Neural cell (in vitro differentiated cells): ENCODE results near the gene MEIS1. TPM values are rescaled to one million over a fixed set of nuclear protein-coding genes. Genes with fewer than 3 reads are reported as not detected.

ENCODE experiments used
- H2AFZ ChIP-seq: fragments of 200-600, 300-800 bp; sonication (generic), shearing (Covaris generic); 2 replicates; pipeline ENCODE4 v1.6.0; 2014; ENCODE audit warnings: low read depth, mild to moderate bottlenecking, antibody characterized with exemption, low read length, moderate library complexity
- H3F3A ChIP-seq: fragments of 200-600 bp; shearing (Covaris generic); 2 replicates; pipeline ENCODE4 v1.6.1; 2016; ENCODE audit warnings: mild to moderate bottlenecking, moderate library complexity, mixed read lengths, antibody characterized with exemption, low read length; ENCODE audit not compliant: insufficient read depth, poor library complexity, severe bottlenecking
- H3K27ac ChIP-seq: fragments of 200-600, 300-800 bp; sonication (generic), shearing (Covaris generic); 2 replicates; pipeline ENCODE4 v1.5.1; 2014; ENCODE audit warnings: mild to moderate bottlenecking, low read length, moderate library complexity
- H3K27me3 ChIP-seq: fragments of 300-800, 200-600 bp; sonication (generic), shearing (Covaris generic); 2 replicates; pipeline ENCODE4 v1.6.0; 2014; ENCODE audit warnings: mild to moderate bottlenecking, low read depth, low read length, moderate library complexity; ENCODE audit not compliant: insufficient read depth
- H3K36me3 ChIP-seq: fragments of 300-800, 200-600 bp; sonication (generic), shearing (Covaris generic); 2 replicates; pipeline ENCODE4 v1.5.1; 2014; ENCODE audit warnings: mild to moderate bottlenecking, antibody characterized with exemption, low read length, moderate library complexity; ENCODE audit not compliant: insufficient read depth
- H3K4me2 ChIP-seq: fragments of 300-800, 200-600 bp; sonication (generic), shearing (Covaris generic); 2 replicates; pipeline ENCODE4 v1.6.0; 2014; ENCODE audit warnings: mild to moderate bottlenecking, low read length
- H3K4me3 ChIP-seq: fragments of 300-800, 200-600 bp; sonication (generic), shearing (Covaris generic); 2 replicates; pipeline ENCODE4 v1.5.1; 2014; ENCODE audit warnings: mild to moderate bottlenecking, low read length, moderate library complexity
- H3K79me2 ChIP-seq: fragments of 200-600 bp; shearing (Covaris generic); replicated peaks from 2 replicates; pipeline ENCODE4 v1.6.0; 2014; ENCODE audit warnings: mild to moderate bottlenecking, low read length, moderate library complexity; ENCODE audit not compliant: insufficient read depth
- H3K9ac ChIP-seq: fragments of 300-800, 200-600 bp; sonication (generic), shearing (Covaris generic); 2 replicates; pipeline ENCODE4 v1.6.1; 2016; ENCODE audit warnings: mild to moderate bottlenecking, low read length, mixed read lengths
- H3K9me2 ChIP-seq: fragments of 200-600 bp; shearing (Covaris generic); 2 replicates; pipeline ENCODE4 v1.6.1; 2016; ENCODE audit warnings: mild to moderate bottlenecking, low read length, mixed read lengths; ENCODE audit not compliant: insufficient read depth
- H3K9me3 ChIP-seq: fragments of 200-600, 300-800 bp; sonication (generic), shearing (Covaris generic); 2 replicates; pipeline ENCODE4 v1.6.1; 2016; ENCODE audit warnings: mild to moderate bottlenecking, mixed run types, low read length, moderate library complexity, mixed read lengths
- H4K20me1 ChIP-seq: fragments of 200-600 bp; shearing (Covaris generic); 2 replicates; pipeline ENCODE4 v1.6.1; 2016; ENCODE audit warnings: mild to moderate bottlenecking, mixed run types; ENCODE audit not compliant: insufficient read depth
- EP300 ChIP-seq: fragments of 450-650 bp; conservative IDR thresholded peaks from 2 replicates; pipeline ENCODE4 v1.6.1; 2014; ENCODE audit warnings: antibody characterized with exemption, mild to moderate bottlenecking, moderate library complexity; ENCODE audit not compliant: poor library complexity, severe bottlenecking
- EZH2 ChIP-seq: fragments of 200-600, 300-800 bp; shearing (Covaris generic), sonication (generic); IDR thresholded peaks from 2 replicates; pipeline ENCODE4 v1.6.1; 2014; ENCODE audit warnings: antibody characterized with exemption, low read length, borderline replicate concordance, mild to moderate bottlenecking; ENCODE audit not compliant: insufficient read depth, poor library complexity, severe bottlenecking
- MXI1 ChIP-seq: fragments of 450-650 bp; conservative IDR thresholded peaks from 2 replicates; pipeline ENCODE4 v1.6.1; 2014; ENCODE audit warnings: antibody characterized with exemption, mild to moderate bottlenecking; ENCODE audit not compliant: poor library complexity, severe bottlenecking
- POLR2AphosphoS5 ChIP-seq: IDR thresholded peaks from 2 replicates; pipeline ENCODE4 v1.6.1; 2012
- RAD21 ChIP-seq: fragments of 450-650 bp; conservative IDR thresholded peaks from 2 replicates; pipeline ENCODE4 v1.6.1; 2014; ENCODE audit warnings: antibody characterized with exemption, mild to moderate bottlenecking, moderate library complexity
- REST ChIP-seq: IDR thresholded peaks from 2 replicates; pipeline ENCODE4 v1.6.1; 2012; ENCODE audit warnings: borderline replicate concordance
- SMC3 ChIP-seq: fragments of 450-650 bp; conservative IDR thresholded peaks from 2 replicates; pipeline ENCODE4 v1.6.1; 2014; ENCODE audit warnings: antibody characterized with exemption, mild to moderate bottlenecking, moderate library complexity; ENCODE audit not compliant: poor library complexity
- TAF1 ChIP-seq: IDR thresholded peaks from 2 replicates; pipeline ENCODE4 v1.6.1; 2012; ENCODE audit warnings: low read depth
- polyA plus RNA-seq: library from polyadenylated mRNA; depleted of rRNA; stranded (reverse); fragments of >200 nt; gene quantifications from 2 replicates; pipeline ENCODE4 v1.2.3, GENCODE V29; 2014
- TF ChIP-seq, protein P1 (sequence below): fragments of 450-650 bp; IDR thresholded peaks from 2 replicates; pipeline ENCODE4 v1.5.1; 2014; ENCODE audit warnings: antibody characterized with exemption, mild to moderate bottlenecking, moderate library complexity; ENCODE audit not compliant: poor library complexity, severe bottlenecking

The MEIS1 gene
- polyA plus RNA-seq, 1 donor from 2014 or later: 46.5 TPM

DNA sequence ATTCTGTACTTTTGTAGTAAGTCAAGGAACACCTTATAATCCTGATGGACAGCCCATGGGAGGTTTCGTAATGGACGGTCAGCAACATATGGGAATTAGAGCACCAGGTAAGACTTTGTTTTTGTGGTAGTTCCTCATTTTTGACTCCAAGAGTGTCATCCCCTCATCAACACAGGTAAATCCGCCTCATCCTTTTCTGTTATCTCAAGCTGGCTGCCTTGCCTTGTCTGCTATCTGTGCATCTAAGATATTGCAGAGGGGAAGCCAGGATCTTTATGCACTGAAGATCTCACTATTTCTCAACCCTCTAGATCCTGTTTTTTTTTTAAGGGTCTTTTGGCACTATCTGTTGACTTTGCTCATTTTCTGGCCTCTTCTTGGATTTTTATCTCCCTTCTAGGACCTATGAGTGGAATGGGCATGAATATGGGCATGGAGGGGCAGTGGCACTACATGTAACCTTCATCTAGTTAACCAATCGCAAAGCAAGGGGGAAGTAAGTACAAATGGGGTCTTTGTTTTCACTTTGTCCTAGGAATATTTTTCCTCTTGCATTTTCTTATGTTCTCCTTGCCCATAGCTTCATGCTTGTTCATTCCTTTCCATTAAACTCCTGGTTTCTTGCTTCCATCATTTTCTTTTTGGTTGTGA lies 133.8 kb downstream of the MEIS1 start:
- no peak for TF ChIP-seq MXI1
- TF ChIP-seq REST: no peak
- TF ChIP-seq, protein P1, sequence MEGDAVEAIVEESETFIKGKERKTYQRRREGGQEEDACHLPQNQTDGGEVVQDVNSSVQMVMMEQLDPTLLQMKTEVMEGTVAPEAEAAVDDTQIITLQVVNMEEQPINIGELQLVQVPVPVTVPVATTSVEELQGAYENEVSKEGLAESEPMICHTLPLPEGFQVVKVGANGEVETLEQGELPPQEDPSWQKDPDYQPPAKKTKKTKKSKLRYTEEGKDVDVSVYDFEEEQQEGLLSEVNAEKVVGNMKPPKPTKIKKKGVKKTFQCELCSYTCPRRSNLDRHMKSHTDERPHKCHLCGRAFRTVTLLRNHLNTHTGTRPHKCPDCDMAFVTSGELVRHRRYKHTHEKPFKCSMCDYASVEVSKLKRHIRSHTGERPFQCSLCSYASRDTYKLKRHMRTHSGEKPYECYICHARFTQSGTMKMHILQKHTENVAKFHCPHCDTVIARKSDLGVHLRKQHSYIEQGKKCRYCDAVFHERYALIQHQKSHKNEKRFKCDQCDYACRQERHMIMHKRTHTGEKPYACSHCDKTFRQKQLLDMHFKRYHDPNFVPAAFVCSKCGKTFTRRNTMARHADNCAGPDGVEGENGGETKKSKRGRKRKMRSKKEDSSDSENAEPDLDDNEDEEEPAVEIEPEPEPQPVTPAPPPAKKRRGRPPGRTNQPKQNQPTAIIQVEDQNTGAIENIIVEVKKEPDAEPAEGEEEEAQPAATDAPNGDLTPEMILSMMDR: no peak
- no peak for TF ChIP-seq TAF1
- no peak for TF ChIP-seq RAD21
- TF ChIP-seq POLR2AphosphoS5: no peak
- no peak for TF ChIP-seq EZH2
- TF ChIP-seq EP300: no peak
- TF ChIP-seq SMC3: no peak
- no peak overlapping the region for H2AFZ ChIP-seq
- H3K9me3 ChIP-seq: no peaks in the 10 kb centered on the region
- H3F3A ChIP-seq: peaks cover 15% of the 10 kb centered on the region
- H3K36me3 ChIP-seq: no peaks in the 10 kb centered on the region
- peak overlapping the region; percentile 40 for H3K9ac ChIP-seq
- no peaks in the 10 kb centered on the region for H3K27me3 ChIP-seq
- peak overlapping the region; percentile 88 for H3K27ac ChIP-seq
- H4K20me1 ChIP-seq: no peaks in the 10 kb centered on the region
- H3K79me2 ChIP-seq: no peaks in the 10 kb centered on the region
- H3K4me3 ChIP-seq: peak overlapping the region; percentile 54
- H3K9me2 ChIP-seq: no peaks in the 10 kb centered on the region
- H3K4me2 ChIP-seq: peak overlapping the region; percentile 78

DNA sequence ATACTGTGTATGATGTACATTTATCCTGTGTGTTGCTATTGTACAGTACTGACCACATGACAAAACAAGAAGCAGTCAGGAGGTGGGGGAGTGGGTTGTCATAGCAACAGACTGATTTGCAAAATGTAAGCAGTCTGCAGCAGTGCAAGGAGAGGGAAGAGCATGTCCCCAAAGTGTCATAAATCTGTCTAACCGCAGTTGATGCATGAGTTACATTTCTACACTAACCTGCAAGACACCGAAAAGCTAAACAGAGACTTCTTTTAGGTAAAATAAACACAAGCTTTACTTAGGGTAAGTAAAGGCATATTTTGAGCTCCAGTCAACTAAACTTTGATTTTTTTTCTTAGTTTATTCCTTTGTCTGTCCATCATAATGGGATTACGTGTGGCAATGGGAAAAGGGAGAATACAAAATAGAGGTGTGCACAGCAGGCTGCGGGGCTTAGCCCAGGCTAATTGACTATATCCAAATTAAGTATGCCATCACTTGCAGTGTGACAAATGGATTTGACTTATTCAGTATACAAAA lies 134.5 kb downstream of the MEIS1 start:
- H3K9ac ChIP-seq: peak overlapping the region; percentile 48
- H3K4me3 ChIP-seq: peak overlapping the region; percentile 54
- no peaks in the 10 kb centered on the region for H3K9me2 ChIP-seq
- peak; percentile 25 for TF ChIP-seq SMC3
- TF ChIP-seq MXI1: peak; percentile 56
- no peak for TF ChIP-seq REST
- peak; percentile 92 for TF ChIP-seq EP300
- no peak for TF ChIP-seq TAF1
- peak; percentile 72 for TF ChIP-seq POLR2AphosphoS5
- TF ChIP-seq EZH2: no peak
- TF ChIP-seq, protein P1: no peak
- peak; percentile 28 for TF ChIP-seq RAD21
- no peaks in the 10 kb centered on the region for H3K36me3 ChIP-seq
- H2AFZ ChIP-seq: no peak overlapping the region
- peak overlapping the region; percentile 78 for H3K4me2 ChIP-seq
- no peaks in the 10 kb centered on the region for H4K20me1 ChIP-seq
- no peaks in the 10 kb centered on the region for H3K9me3 ChIP-seq
- H3K27ac ChIP-seq: peak overlapping the region; percentile 88
- no peaks in the 10 kb centered on the region for H3K79me2 ChIP-seq
- H3K27me3 ChIP-seq: no peaks in the 10 kb centered on the region
- H3F3A ChIP-seq: peaks cover 15% of the 10 kb centered on the region
